PC-9 (cell line): Measurements from ENCODE around the gene ZNF654. TPM values are rescaled to one million over a fixed set of nuclear protein-coding genes. Genes with fewer than 3 reads are reported as not detected.
"Not testable (repeated sequence)": the region's sequence is repeated elsewhere in the genome, so short reads cannot be mapped to it uniquely, and the experiment has no call there.

Experiments
- BruUV-seq: library from RNA; stranded (reverse); fragments of 400-500 nt; replicated peaks from 2 replicates; lab custom pipeline; 2021; lab: Mats Ljungman, UMichigan
- CTCF ChIA-PET: fragments of 300-600 bp; sonication (Branson Sonifier 250); formaldehyde crosslinking; loops from one replicate; lab custom pipeline; 2022; ENCODE audit warnings: antibody characterized with exemption; lab: Charles Lee
- POLR2A ChIA-PET: fragments of 300-600 bp; sonication (Branson Sonifier 250); formaldehyde crosslinking; loops from one replicate; lab custom pipeline; 2022; ENCODE audit warnings: antibody characterized with exemption; ENCODE audit not compliant: unreplicated experiment; lab: Charles Lee
- DNase-seq, 2 experiments: peaks; one replicate each; pipeline versions ENCODE4 v3.0.0 to v3.0.0-alpha.2; 2015 to 2022; ENCODE audit warnings: mixed read lengths in 1 of 2
- H2AFZ ChIP-seq: fragments of 200-600 bp; sonication (generic); 2 replicates; pipeline ENCODE4 v1.8.1; 2017; ENCODE audit warnings: antibody characterized with exemption
- H3F3A ChIP-seq: fragments of 200-600 bp; sonication (generic); 2 replicates; pipeline ENCODE4 v1.8.1; 2017; ENCODE audit warnings: antibody characterized with exemption, mild to moderate bottlenecking, low read depth; ENCODE audit not compliant: insufficient read depth
- H3K27ac ChIP-seq: fragments of 200-600 bp; sonication (generic); 2 replicates; pipeline ENCODE4 v1.6.1; 2016; ENCODE audit warnings: mixed run types
- H3K27me3 ChIP-seq: fragments of 200-600 bp; sonication (generic); 2 replicates; pipeline ENCODE4 v1.6.1; 2016; ENCODE audit warnings: low read depth, mixed run types; ENCODE audit not compliant: insufficient read depth
- H3K36me3 ChIP-seq: fragments of 200-600 bp; sonication (generic); 2 replicates; pipeline ENCODE4 v1.6.1; 2016; ENCODE audit warnings: low read depth, mixed run types
- H3K4me1 ChIP-seq: fragments of 200-600 bp; sonication (generic); replicated peaks from 2 replicates; pipeline ENCODE4 v1.6.1; 2016; ENCODE audit warnings: mixed run types; ENCODE audit not compliant: insufficient read depth
- H3K4me2 ChIP-seq: fragments of 200-600 bp; sonication (generic); 2 replicates; pipeline ENCODE4 v1.6.1; 2017; ENCODE audit warnings: mixed run types
- H3K4me3 ChIP-seq: fragments of 200-600 bp; sonication (generic); 2 replicates; pipeline ENCODE4 v1.6.1; 2016; ENCODE audit warnings: mixed run types
- H3K79me2 ChIP-seq: fragments of 200-600 bp; sonication (generic); 2 replicates; pipeline ENCODE4 v1.6.1; 2017; ENCODE audit warnings: low read depth, mixed run types
- H3K9me2 ChIP-seq: fragments of 200-600 bp; sonication (generic); 2 replicates; pipeline ENCODE4 v1.8.1; 2017; ENCODE audit warnings: mild to moderate bottlenecking; ENCODE audit not compliant: insufficient read depth
- H3K9me3 ChIP-seq: fragments of 200-600 bp; sonication (generic); 2 replicates; pipeline ENCODE4 v1.8.1; 2016; ENCODE audit warnings: low read depth; ENCODE audit not compliant: insufficient read depth
- H4K20me1 ChIP-seq: fragments of 200-600 bp; sonication (generic); 2 replicates; pipeline ENCODE4 v1.8.1; 2017; ENCODE audit not compliant: insufficient read depth
- EZH2 ChIP-seq: fragments of 200-600 bp; sonication (generic); IDR thresholded peaks from 2 replicates; pipeline ENCODE4 v1.8.0; 2017; ENCODE audit warnings: antibody characterized with exemption, low read depth
- intact Hi-C: fragments of 100-400 bp; cut with micrococcal nuclease; formaldehyde crosslinking; loops from one replicate; pipeline ENCODE4 v1.10.0; 2022; ENCODE audit not compliant: unreplicated experiment
- total RNA-seq: library from RNA; stranded (reverse); gene quantifications from 2 replicates; pipeline ENCODE4 v1.2.3, GENCODE V29; 2021
- TF ChIP-seq, protein P1 (sequence below): fragments of 200-600 bp; sonication (generic); conservative IDR thresholded peaks from 2 replicates; pipeline ENCODE4 v1.6.1; 2017; ENCODE audit warnings: mixed run types, antibody characterized with exemption, mild to moderate bottlenecking, moderate library complexity

ZNF654 gene
- total RNA-seq, 1 experiment from 2014 or later, result 9.6 TPM

DNA sequence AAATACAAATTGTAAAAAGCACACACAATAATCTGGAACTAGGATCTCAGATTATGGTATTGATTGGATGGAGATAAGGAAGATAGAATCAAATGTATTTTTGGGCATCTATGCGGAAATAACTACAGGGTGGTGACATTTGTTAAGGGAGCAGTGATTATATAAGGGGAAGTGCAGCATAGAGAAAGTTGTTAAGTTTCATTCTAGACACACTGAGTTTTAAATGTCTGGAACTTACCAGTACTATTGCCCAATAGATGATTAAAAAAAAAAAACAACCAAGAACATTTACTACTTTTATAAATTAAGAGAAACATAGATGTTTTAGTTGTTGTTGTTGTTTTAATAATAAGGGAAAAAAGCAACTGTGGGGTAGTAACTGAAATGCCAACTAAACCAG is 58.6 kb downstream of the ZNF654 start:
- POLR2A ChIA-PET, result no interaction called here
- no peaks in the 10 kb centered on the region for H3K27me3 ChIP-seq
- no peak overlapping the region for H3K27ac ChIP-seq
- H3K4me2 ChIP-seq, result no peak overlapping the region
- no peaks in the 10 kb centered on the region for H3F3A ChIP-seq
- CTCF ChIA-PET, result no interaction called here
- intact Hi-C loops, result loop anchor here (10.0 kb wide), 1 partner anchor 853 kb away; no protein-coding TSS in a partner anchor
- no TSS peak for BruUV-seq
- no peak for DNase-seq
- no peak overlapping the region for H3K4me3 ChIP-seq
- TF ChIP-seq, protein P1, sequence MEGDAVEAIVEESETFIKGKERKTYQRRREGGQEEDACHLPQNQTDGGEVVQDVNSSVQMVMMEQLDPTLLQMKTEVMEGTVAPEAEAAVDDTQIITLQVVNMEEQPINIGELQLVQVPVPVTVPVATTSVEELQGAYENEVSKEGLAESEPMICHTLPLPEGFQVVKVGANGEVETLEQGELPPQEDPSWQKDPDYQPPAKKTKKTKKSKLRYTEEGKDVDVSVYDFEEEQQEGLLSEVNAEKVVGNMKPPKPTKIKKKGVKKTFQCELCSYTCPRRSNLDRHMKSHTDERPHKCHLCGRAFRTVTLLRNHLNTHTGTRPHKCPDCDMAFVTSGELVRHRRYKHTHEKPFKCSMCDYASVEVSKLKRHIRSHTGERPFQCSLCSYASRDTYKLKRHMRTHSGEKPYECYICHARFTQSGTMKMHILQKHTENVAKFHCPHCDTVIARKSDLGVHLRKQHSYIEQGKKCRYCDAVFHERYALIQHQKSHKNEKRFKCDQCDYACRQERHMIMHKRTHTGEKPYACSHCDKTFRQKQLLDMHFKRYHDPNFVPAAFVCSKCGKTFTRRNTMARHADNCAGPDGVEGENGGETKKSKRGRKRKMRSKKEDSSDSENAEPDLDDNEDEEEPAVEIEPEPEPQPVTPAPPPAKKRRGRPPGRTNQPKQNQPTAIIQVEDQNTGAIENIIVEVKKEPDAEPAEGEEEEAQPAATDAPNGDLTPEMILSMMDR, result no peak
- no peaks in the 10 kb centered on the region for H3K9me2 ChIP-seq
- no peaks in the 10 kb centered on the region for H3K9me3 ChIP-seq
- H3K36me3 ChIP-seq, result 0 out of 2 replicates have a peak, but pooled peaks cover 3% of the 10 kb centered on the region
- no peaks in the 10 kb centered on the region; the same call in 1 of the 2 replicates for H3K79me2 ChIP-seq
- no peak overlapping the region for H2AFZ ChIP-seq
- H3K4me1 ChIP-seq, result no peaks in the 10 kb centered on the region
- H4K20me1 ChIP-seq, result peaks cover 4% of the 10 kb centered on the region; the same call in 1 of the 2 replicates

DNA sequence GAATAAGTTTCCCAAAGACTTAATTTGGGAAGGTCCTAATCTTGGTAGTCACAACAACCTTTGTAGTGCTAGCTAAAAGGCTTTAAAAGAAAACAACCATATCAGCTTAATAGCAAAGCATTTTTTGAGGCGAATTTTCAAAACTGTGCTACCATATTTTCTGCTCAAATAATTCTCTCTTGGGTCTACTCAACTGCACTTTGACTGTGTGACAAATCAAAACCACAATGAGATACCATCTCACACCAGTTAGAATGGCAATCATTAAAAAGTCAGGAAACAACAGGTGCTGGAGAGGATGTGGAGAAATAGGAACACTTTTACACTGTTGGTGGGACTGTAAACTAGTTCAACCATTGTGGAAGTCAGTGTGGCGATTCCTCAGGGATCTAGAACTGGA is 59.5 kb downstream of the ZNF654 start:
- H3K4me2 ChIP-seq, H3K79me2 ChIP-seq, H2AFZ ChIP-seq, H3K36me3 ChIP-seq, H3K27me3 ChIP-seq, H3K9me2 ChIP-seq, CTCF ChIA-PET, H4K20me1 ChIP-seq, H3F3A ChIP-seq, BruUV-seq, DNase-seq, H3K4me3 ChIP-seq, H3K9me3 ChIP-seq, H3K27ac ChIP-seq, H3K4me1 ChIP-seq, POLR2A ChIA-PET: not testable (repeated sequence)
- intact Hi-C loops, result loop anchor here (10.0 kb wide), 1 partner anchor 854 kb away; no protein-coding TSS in a partner anchor

DNA sequence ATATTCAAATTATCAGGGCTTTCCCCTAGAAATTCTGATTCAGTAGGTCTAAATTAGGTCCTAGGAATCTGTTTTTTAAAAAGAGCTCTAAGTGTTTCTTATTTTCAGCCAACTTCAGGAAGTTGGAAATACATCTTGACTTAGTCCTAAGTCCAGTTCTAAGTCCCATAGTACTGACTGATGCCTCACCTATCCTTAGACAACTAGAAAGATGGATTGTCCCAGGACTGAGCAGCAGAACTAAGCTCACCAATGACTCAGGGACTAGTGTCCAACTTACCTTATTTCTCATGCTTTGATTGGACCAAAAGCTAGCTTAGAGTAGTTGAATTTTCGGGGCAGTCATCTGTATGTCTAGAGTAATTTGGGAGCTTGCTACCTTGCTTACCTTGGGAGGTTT is 64.5 kb downstream of the ZNF654 start:
- no TSS peak for BruUV-seq
- Histone ChIP-seq H3K27me3 (no peaks in the 10 kb centered on the region), H2AFZ (no peak overlapping the region), H3K9me3 (no peaks in the 10 kb centered on the region), H4K20me1 (no peaks in the 10 kb centered on the region), H3K27ac (no peak overlapping the region), H3K9me2 (no peaks in the 10 kb centered on the region), H3K4me1 (no peaks in the 10 kb centered on the region), H3K36me3 (0 out of 2 replicates have a peak, but pooled peaks cover 3% of the 10 kb centered on the region), H3K4me2 (no peak overlapping the region), H3K4me3 (no peak overlapping the region), H3K79me2 (peaks cover 2% of the 10 kb centered on the region; the same call in 1 of the 2 replicates), H3F3A (no peaks in the 10 kb centered on the region)
- ChIA-PET CTCF (no interaction called here), POLR2A (no interaction called here)
- no peak for TF ChIP-seq EZH2
- TF ChIP-seq, protein P1, result no peak
- no peak for DNase-seq
- intact Hi-C loops, result no loop called here

DNA sequence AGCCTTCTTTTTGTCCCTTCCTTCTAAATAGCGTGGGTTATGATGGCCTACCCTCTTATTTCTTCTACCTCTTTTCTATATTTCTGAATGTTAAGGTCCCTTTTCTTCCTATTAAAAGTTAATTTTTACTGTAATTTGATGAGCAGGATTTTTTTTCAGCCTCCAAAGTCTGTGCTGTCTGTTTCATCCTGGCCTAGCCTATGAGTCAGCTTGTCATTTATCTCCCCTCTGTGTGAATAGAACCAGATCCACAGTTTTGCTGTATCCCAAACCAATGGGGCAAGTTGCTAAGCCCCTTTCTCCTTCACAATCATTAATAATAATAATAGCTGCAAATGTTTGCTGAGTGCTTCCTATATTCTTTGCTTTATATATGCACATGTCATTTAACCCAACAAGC is 72.6 kb downstream of the ZNF654 start:
- CTCF ChIA-PET, result no interaction called here
- Histone ChIP-seq H3K9me2 (no peaks in the 10 kb centered on the region), H2AFZ (no peak overlapping the region), H3F3A (no peaks in the 10 kb centered on the region; the same call in 1 of the 2 replicates), H3K4me2 (no peak overlapping the region), H3K4me1 (no peaks in the 10 kb centered on the region), H4K20me1 (no peaks in the 10 kb centered on the region), H3K4me3 (no peak overlapping the region), H3K79me2 (peaks cover 2% of the 10 kb centered on the region; the same call in 1 of the 2 replicates), H3K9me3 (no peaks in the 10 kb centered on the region), H3K27me3 (no peaks in the 10 kb centered on the region), H3K27ac (no peak overlapping the region), H3K36me3 (peaks cover 10% of the 10 kb centered on the region; the same call in 1 of the 2 replicates)
- POLR2A ChIA-PET, result no interaction called here
- no peak for DNase-seq
- intact Hi-C loops, result no loop called here
- BruUV-seq, result no TSS peak
- no peak for TF ChIP-seq EZH2
- TF ChIP-seq, protein P1, result no peak
